ENCODE measurements around the gene KLK1. TPM values are rescaled to one million over a fixed set of nuclear protein-coding genes. Genes with fewer than 3 reads are reported as not detected.

KLK1 gene
- total and polyA plus RNA-seq, 3 donors from 2014 or later, result 0.43 to 2.7 (median 1.2) TPM

GRCh38 chr19:50797781-50798658 is 25.6 kb downstream of the KLK1 start:
- TF ChIP-seq, protein P1, sequence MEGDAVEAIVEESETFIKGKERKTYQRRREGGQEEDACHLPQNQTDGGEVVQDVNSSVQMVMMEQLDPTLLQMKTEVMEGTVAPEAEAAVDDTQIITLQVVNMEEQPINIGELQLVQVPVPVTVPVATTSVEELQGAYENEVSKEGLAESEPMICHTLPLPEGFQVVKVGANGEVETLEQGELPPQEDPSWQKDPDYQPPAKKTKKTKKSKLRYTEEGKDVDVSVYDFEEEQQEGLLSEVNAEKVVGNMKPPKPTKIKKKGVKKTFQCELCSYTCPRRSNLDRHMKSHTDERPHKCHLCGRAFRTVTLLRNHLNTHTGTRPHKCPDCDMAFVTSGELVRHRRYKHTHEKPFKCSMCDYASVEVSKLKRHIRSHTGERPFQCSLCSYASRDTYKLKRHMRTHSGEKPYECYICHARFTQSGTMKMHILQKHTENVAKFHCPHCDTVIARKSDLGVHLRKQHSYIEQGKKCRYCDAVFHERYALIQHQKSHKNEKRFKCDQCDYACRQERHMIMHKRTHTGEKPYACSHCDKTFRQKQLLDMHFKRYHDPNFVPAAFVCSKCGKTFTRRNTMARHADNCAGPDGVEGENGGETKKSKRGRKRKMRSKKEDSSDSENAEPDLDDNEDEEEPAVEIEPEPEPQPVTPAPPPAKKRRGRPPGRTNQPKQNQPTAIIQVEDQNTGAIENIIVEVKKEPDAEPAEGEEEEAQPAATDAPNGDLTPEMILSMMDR (IDR thresholded peaks at IDR 0.05), result no peak
- TF ChIP-seq POLR2A (IDR thresholded peaks at IDR 0.05), result no peak
- no peak overlapping the region for H3K27ac ChIP-seq
- no peak for DNase-seq
- H3K4me3 ChIP-seq, result no peak overlapping the region
- peaks cover 6% of the 10 kb centered on the region for H3K4me1 ChIP-seq
- intact Hi-C loops (cut with DNase I; ENCODE audit: low total_unique reads), result loop anchor here (10.0 kb wide), 1 partner anchor 433 kb away; the partner anchor contains the start of gene NAPSA
- no peaks in the 10 kb centered on the region for H3K36me3 ChIP-seq (ENCODE audit: low read depth, missing control alignments)
- no peaks in the 10 kb centered on the region for H3K9me3 ChIP-seq
- no peaks in the 10 kb centered on the region for H3K27me3 ChIP-seq
- WGBS, 2 donors, result 71% methylated on average over 17 of the region's 18 CpGs; no CpG with 5 or more reads in 1 of the 2 donors

DNA sequence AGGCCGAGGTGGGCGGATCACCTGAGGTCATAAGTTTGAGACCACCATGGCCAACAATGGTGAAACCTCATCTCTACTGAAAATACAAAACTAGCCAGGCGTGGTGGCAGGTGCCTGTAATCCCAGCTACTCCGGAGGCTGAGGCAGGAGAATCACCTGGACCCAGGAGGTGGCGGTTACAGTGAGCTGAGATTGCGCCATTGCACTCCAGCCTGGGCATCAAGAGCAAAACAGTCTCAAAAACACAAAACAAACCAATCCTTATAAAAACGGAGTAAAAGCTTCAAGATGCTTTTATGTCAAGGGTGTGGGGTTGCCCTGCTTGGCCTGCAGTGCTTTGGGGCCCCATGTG is 26.2 kb downstream of the KLK1 start:
- intact Hi-C loops (cut with DNase I; ENCODE audit: low total_unique reads), result loop anchor here (10.0 kb wide), 1 partner anchor 433 kb away; the partner anchor contains the start of gene NAPSA
- H3K4me3 ChIP-seq, result no peak overlapping the region
- no peak for DNase-seq
- H3K27me3 ChIP-seq, result no peaks in the 10 kb centered on the region
- peaks cover 2% of the 10 kb centered on the region for H3K4me1 ChIP-seq
- H3K9me3 ChIP-seq, result no peaks in the 10 kb centered on the region
- TF ChIP-seq, protein P1 (IDR thresholded peaks at IDR 0.05), result no peak
- TF ChIP-seq POLR2A (IDR thresholded peaks at IDR 0.05), result no peak
- H3K36me3 ChIP-seq (ENCODE audit: low read depth, missing control alignments), result no peaks in the 10 kb centered on the region
- 91 to 92% methylated on average over 7 of the region's 7 CpGs for WGBS, 2 donors
- H3K27ac ChIP-seq, result no peak overlapping the region

GRCh38 chr19:50796634-50797428 is 26.8 kb downstream of the KLK1 start:
- Histone ChIP-seq H3K4me1 (no peaks in the 10 kb centered on the region), H3K9me3 (no peaks in the 10 kb centered on the region), H3K4me3 (no peak overlapping the region), H3K27ac (no peak overlapping the region), H3K27me3 (no peaks in the 10 kb centered on the region), H3K36me3 (ENCODE audit: low read depth, missing control alignments) (no peaks in the 10 kb centered on the region)
- intact Hi-C loops (cut with DNase I; ENCODE audit: low total_unique reads), result loop anchor here (10.0 kb wide), 1 partner anchor 432 kb away; the partner anchor contains the start of gene NAPSA
- TF ChIP-seq, protein P1 (IDR thresholded peaks at IDR 0.05), result no peak
- TF ChIP-seq POLR2A (IDR thresholded peaks at IDR 0.05), result no peak
- 83 to 85% methylated on average over 6 to 8 of the region's 8 CpGs for WGBS, 2 donors
- no peak for DNase-seq

DNA sequence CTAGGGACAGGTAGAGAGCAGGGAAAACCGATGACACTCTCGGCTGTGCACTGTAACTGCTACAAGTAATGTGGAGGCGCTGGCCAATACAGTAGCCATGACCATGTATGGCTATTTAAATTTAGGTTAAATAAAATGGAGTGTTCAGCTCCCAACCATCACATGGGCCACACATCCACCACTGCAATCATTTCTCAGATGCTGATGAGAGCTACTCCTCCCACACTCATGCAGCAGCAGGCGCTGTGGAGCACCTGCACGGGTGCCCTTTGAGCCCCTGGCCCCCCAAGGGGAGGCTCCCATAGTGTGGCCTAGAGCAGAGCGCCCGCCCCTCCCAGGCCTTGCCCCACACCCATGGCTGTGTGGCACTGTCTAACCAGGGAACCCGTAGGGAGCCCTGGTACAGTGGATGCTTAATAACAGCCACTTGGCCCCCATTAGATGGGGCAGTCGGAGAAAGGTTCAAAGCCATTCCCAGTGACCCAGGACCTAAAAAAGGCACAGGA is 27.4 kb downstream of the KLK1 start:
- Histone ChIP-seq H3K9me3 (no peaks in the 10 kb centered on the region), H3K27me3 (no peaks in the 10 kb centered on the region), H3K27ac (no peak overlapping the region), H3K4me3 (no peak overlapping the region), H3K36me3 (ENCODE audit: low read depth, missing control alignments) (no peaks in the 10 kb centered on the region), H3K4me1 (no peaks in the 10 kb centered on the region)
- intact Hi-C loops (cut with DNase I; ENCODE audit: low total_unique reads), result loop anchor here (10.0 kb wide), 1 partner anchor 431 kb away; the partner anchor contains the start of gene NAPSA
- TF ChIP-seq, protein P1 (IDR thresholded peaks at IDR 0.05), result no peak
- TF ChIP-seq POLR2A (IDR thresholded peaks at IDR 0.05), result no peak
- no peak for DNase-seq
- 80 to 86% methylated on average over 9 of the region's 9 CpGs for WGBS, 2 donors
